ENCODE results near the gene THTPA.
A peak's percentile ranks its signal among the peaks of the same experiment; 100 is the strongest.

Gene THTPA

DNA sequence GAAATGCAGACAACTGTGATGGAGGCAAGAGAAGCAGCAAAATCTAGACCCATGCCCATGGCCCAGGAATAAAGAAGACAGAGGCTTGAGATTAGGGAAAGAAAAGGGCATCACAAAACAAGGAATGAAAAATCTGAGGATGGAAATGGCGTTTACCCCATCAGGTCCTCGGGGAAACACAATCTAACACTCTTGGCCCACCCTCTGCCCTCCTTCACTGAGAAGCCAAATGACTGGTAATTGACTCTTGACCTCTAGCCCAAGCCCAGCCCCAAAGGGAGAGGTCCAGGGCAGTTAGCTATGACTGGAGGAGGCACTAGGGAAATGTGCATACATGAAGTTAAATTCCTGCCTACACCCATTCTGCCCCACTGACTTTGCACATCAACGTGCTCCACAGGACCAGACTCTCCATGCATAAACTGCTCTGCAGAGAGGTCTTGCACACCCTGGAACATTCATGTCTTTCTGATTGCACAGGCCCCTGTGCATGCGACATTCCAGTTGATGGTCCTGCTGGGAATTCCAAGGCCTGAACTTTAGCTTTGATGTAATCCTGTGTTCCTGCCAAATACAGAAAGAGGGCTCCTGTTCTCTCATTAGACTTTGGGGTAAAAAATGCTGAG is 10.2 kb upstream of the THTPA start:
- Histone ChIP-seq H3K4me1 (ENCODE audit: control extremely low read depth in 1 of 4, control insufficient read depth in 4 of 4, insufficient read depth in 4 of 4, low read length in 3 of 4) (peaks cover 0 to 10% (median 5%) of the 10 kb centered on the region in 4 experiments), H3K27me3 (replicated peaks in 2 of 5; ENCODE audit: control insufficient read depth in 4 of 5, insufficient read depth in 5 of 5, low read length in 4 of 5) (peaks cover 0 to 18% (median 10%) of the 10 kb centered on the region in 5 experiments), H3K36me3 (ENCODE audit: control insufficient read depth in 4 of 4, insufficient read depth in 4 of 4, low read length in 3 of 4) (no peaks in the 10 kb centered on the region), H3K27ac (ENCODE audit: insufficient read depth in 1 of 2, low read depth in 1 of 2, low read length in 2 of 2, poor library complexity in 1 of 2, severe bottlenecking in 2 of 2) (no peak overlapping the region), H3K9me3 (ENCODE audit: control extremely low read depth in 1 of 5, control insufficient read depth in 4 of 5, insufficient read depth in 2 of 5, low read depth in 1 of 5, low read length in 4 of 5) (no peaks in the 10 kb centered on the region), H3K4me3 (ENCODE audit: control insufficient read depth in 1 of 7, extremely low read depth in 1 of 7, insufficient read depth in 4 of 7, low read depth in 2 of 7, low read length in 6 of 7) (no peak overlapping the region)
- no peak for DNase-seq
- ChIA-PET CTCF (interaction anchor here (1.5 to 3.3 kb wide), 3 partner anchors 8 to 63 kb away, joined by 4 to 15 read pairs (median 4); no protein-coding TSS in a partner anchor), POLR2A (no interaction called here)
- 97% methylated on average over 4 of the region's 4 CpGs for whole genome bisulfite sequencing (ENCODE audit: insufficient coverage)

DNA sequence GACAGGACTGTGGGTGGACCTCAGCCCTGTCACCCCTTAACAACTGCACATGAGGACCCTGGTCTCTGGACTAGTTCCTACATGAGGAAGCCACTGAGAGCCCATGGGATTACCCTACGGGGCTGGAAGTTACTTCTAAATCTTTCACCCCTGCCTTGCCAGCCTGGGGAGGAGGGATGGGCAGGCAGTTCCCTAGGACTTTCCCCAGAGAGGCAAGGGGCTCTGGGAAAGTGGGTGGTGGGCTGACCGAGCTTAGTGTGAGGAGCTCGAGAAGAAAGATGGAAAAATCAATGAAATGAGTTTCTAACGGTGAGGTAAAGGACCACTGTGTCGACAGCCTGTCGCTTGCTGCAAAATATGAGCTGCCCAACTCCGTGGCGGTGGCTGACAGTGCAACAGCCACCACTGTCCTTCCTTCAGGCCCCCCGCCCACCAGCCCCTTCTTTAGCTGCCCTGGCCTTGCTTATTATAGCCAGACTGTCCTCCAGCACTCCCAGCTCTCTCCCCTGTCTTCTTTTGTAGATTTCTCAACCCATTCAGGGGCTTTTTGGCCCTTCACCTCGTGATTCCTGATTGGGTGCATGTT is 9.5 kb upstream of the THTPA start:
- no peak for DNase-seq
- 97% methylated on average over 8 of the region's 10 CpGs for WGBS (ENCODE audit: insufficient coverage)
- POLR2A ChIA-PET = no interaction called here
- peaks cover 0 to 18% (median 10%) of the 10 kb centered on the region in 5 experiments for H3K27me3 ChIP-seq (replicated peaks in 2 of 5; ENCODE audit: control insufficient read depth in 4 of 5, insufficient read depth in 5 of 5, low read length in 4 of 5)
- H3K36me3 ChIP-seq (ENCODE audit: control insufficient read depth in 4 of 4, insufficient read depth in 4 of 4, low read length in 3 of 4) = no peaks in the 10 kb centered on the region
- H3K9me3 ChIP-seq (ENCODE audit: control extremely low read depth in 1 of 5, control insufficient read depth in 4 of 5, insufficient read depth in 2 of 5, low read depth in 1 of 5, low read length in 4 of 5) = no peaks in the 10 kb centered on the region
- no peak overlapping the region for H3K27ac ChIP-seq (ENCODE audit: insufficient read depth in 1 of 2, low read depth in 1 of 2, low read length in 2 of 2, poor library complexity in 1 of 2, severe bottlenecking in 2 of 2)
- CTCF ChIA-PET = interaction anchor here (1.5 to 4.1 kb wide), 4 partner anchors 9 to 69 kb away, joined by 4 to 23 read pairs (median 10); no protein-coding TSS in a partner anchor
- no peak overlapping the region for H3K4me3 ChIP-seq (ENCODE audit: control insufficient read depth in 1 of 7, extremely low read depth in 1 of 7, insufficient read depth in 4 of 7, low read depth in 2 of 7, low read length in 6 of 7)
- H3K4me1 ChIP-seq (ENCODE audit: control extremely low read depth in 1 of 4, control insufficient read depth in 4 of 4, insufficient read depth in 4 of 4, low read length in 3 of 4) = peaks cover 0 to 13% (median 9%) of the 10 kb centered on the region in 4 experiments

- Histone ChIP-seq H3K4me1 (ENCODE audit: control extremely low read depth in 1 of 4, control insufficient read depth in 4 of 4, insufficient read depth in 4 of 4, low read length in 3 of 4) (peaks cover 0 to 17% (median 11%) of the 10 kb centered on the region in 4 experiments), H3K4me3 (ENCODE audit: control insufficient read depth in 1 of 7, extremely low read depth in 1 of 7, insufficient read depth in 4 of 7, low read depth in 2 of 7, low read length in 6 of 7) (no peak overlapping the region), H3K36me3 (ENCODE audit: control insufficient read depth in 4 of 4, insufficient read depth in 4 of 4, low read length in 3 of 4) (no peaks in the 10 kb centered on the region), H3K9me3 (ENCODE audit: control extremely low read depth in 1 of 5, control insufficient read depth in 4 of 5, insufficient read depth in 2 of 5, low read depth in 1 of 5, low read length in 4 of 5) (no peaks in the 10 kb centered on the region), H3K27me3 (replicated peaks in 2 of 5; ENCODE audit: control insufficient read depth in 4 of 5, insufficient read depth in 5 of 5, low read length in 4 of 5) (peaks cover 0 to 18% (median 10%) of the 10 kb centered on the region in 5 experiments), H3K27ac (ENCODE audit: insufficient read depth in 1 of 2, low read depth in 1 of 2, low read length in 2 of 2, poor library complexity in 1 of 2, severe bottlenecking in 2 of 2) (no peak overlapping the region)
- POLR2A ChIA-PET = no interaction called here
- 94% methylated on average over 2 of the region's 2 CpGs for WGBS (ENCODE audit: insufficient coverage)
- DNase-seq = no peak
- CTCF ChIA-PET = interaction anchor here (2.8 to 4.1 kb wide), 3 partner anchors 11 to 70 kb away, joined by 11 to 23 read pairs (median 15); no protein-coding TSS in a partner anchor
Observed at GRCh38 chr14:23547924-23548323, 8.1 kb upstream of the THTPA start.

DNA sequence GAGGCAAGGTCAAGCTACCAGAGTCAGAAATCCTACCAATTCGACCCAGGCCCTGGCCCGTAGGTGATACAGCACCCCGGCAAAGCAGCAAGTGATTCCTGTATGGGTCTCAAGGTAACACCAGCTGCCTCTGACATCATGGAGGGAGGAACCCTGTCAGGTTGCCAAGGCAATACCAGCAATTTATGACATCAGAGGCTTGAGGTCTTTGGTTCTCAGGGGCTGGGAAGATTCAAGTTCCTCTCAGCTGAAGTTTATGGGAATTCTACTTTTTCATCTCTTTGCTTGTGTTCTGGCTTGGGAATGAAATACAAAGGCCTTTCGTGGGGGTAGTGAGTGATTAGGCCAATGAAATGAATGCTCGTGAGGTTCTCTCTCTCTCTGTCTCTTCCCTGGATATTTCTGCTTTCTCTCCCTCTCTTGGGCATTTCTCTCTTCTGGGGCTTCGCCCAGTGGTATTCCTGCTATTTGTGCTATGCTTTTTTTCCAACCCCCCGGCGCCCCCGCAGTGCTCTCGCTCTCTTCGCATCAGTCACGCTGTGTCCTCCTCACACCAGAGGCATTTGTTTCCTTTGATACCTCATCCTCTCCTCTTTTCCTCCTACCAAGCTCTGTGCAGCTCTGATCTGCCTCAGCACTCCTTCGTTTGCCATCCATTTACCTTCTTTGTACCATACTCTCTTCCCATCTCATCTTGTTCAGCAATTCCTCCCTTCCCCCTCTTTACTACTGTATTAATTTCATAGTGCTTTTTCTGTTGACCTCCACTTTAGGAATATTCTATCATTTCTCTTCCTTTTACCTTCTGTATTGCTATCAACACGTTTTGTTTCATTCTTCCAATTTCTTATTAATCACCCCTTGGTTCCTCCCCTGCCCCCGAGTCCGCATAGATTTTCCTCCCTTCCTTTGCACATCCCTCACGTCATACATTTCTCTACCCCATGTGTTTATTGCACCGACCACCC is 7.4 kb upstream of the THTPA start:
- no peaks in the 10 kb centered on the region for H3K9me3 ChIP-seq (ENCODE audit: control extremely low read depth in 1 of 5, control insufficient read depth in 4 of 5, insufficient read depth in 2 of 5, low read depth in 1 of 5, low read length in 4 of 5)
- 92% methylated on average over 18 of the region's 18 CpGs for WGBS (ENCODE audit: insufficient coverage)
- H3K27me3 ChIP-seq (replicated peaks in 2 of 5; ENCODE audit: control insufficient read depth in 4 of 5, insufficient read depth in 5 of 5, low read length in 4 of 5) = peaks cover 0 to 18% (median 10%) of the 10 kb centered on the region in 5 experiments
- H3K36me3 ChIP-seq (ENCODE audit: control insufficient read depth in 4 of 4, insufficient read depth in 4 of 4, low read length in 3 of 4) = no peaks in the 10 kb centered on the region
- no peak overlapping the region for H3K27ac ChIP-seq (ENCODE audit: insufficient read depth in 1 of 2, low read depth in 1 of 2, low read length in 2 of 2, poor library complexity in 1 of 2, severe bottlenecking in 2 of 2)
- peaks cover 0 to 17% (median 11%) of the 10 kb centered on the region in 4 experiments for H3K4me1 ChIP-seq (ENCODE audit: control extremely low read depth in 1 of 4, control insufficient read depth in 4 of 4, insufficient read depth in 4 of 4, low read length in 3 of 4)
- peak in 1 of 3 donors; percentile 17 for DNase-seq
- POLR2A ChIA-PET = no interaction called here
- H3K4me3 ChIP-seq (ENCODE audit: control insufficient read depth in 1 of 7, extremely low read depth in 1 of 7, insufficient read depth in 4 of 7, low read depth in 2 of 7, low read length in 6 of 7) = no peak overlapping the region
- CTCF ChIA-PET = interaction anchor here (1.0 to 4.1 kb wide), 5 partner anchors 9 to 71 kb away, joined by 4 to 23 read pairs (median 12); no protein-coding TSS in a partner anchor

DNA sequence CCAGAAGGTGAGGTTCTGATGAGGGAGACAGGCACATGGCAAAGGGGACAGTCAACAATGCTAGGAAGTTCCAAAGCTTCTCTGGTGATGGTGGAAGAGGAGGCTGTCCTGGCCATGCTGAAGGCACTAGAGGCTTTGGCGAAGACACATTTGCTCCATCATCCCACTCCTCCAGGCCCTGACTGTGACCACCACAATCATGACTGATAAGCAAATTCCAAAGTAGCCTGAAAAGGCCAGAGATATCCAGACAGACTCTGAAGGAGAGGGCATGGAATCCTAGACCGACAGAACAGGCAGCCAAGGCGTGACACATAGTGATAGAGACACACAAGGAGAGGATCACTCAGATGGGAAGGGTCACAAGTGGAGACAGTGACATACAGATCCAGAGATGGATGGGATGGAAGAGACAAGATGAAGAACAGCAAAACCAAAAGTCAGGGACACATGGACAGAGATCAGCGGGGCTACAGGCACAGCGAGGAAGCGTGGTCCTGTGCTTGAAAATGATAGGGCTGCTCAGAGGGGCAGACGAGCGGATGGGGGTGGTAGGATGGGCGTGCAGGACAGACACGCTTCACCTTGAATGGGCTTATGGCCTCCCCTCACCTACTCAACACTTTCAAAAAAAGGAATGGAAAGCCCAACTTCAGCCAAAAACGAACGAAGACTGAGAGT is 5.8 kb upstream of the THTPA start:
- Histone ChIP-seq H3K9me3 (ENCODE audit: control extremely low read depth in 1 of 5, control insufficient read depth in 4 of 5, insufficient read depth in 2 of 5, low read depth in 1 of 5, low read length in 4 of 5) (no peaks in the 10 kb centered on the region), H3K27me3 (replicated peaks in 2 of 5; ENCODE audit: control insufficient read depth in 4 of 5, insufficient read depth in 5 of 5, low read length in 4 of 5) (peaks cover 0 to 18% (median 10%) of the 10 kb centered on the region in 5 experiments), H3K36me3 (ENCODE audit: control insufficient read depth in 4 of 4, insufficient read depth in 4 of 4, low read length in 3 of 4) (no peaks in the 10 kb centered on the region), H3K27ac (ENCODE audit: insufficient read depth in 1 of 2, low read depth in 1 of 2, low read length in 2 of 2, poor library complexity in 1 of 2, severe bottlenecking in 2 of 2) (no peak overlapping the region), H3K4me3 (ENCODE audit: control insufficient read depth in 1 of 7, extremely low read depth in 1 of 7, insufficient read depth in 4 of 7, low read depth in 2 of 7, low read length in 6 of 7) (peak overlapping the region; percentile 52 to 91 (median 78)), H3K4me1 (ENCODE audit: control extremely low read depth in 1 of 4, control insufficient read depth in 4 of 4, insufficient read depth in 4 of 4, low read length in 3 of 4) (peaks cover 0 to 19% (median 14%) of the 10 kb centered on the region in 4 experiments)
- DNase-seq = no peak
- CTCF ChIA-PET = interaction anchor here (0.8 to 4.1 kb wide), 6 partner anchors 9 to 275 kb away, joined by 3 to 23 read pairs (median 12); no protein-coding TSS in a partner anchor
- WGBS (ENCODE audit: insufficient coverage) = 51% methylated on average over 7 of the region's 12 CpGs
- POLR2A ChIA-PET = no interaction called here

GRCh38 chr14:23550812-23551265 is 5.2 kb upstream of the THTPA start:
- H3K4me3 ChIP-seq (ENCODE audit: control insufficient read depth in 1 of 7, extremely low read depth in 1 of 7, insufficient read depth in 4 of 7, low read depth in 2 of 7, low read length in 6 of 7) = peak overlapping the region; percentile 52 to 91 (median 78)
- POLR2A ChIA-PET = no interaction called here
- DNase-seq = no peak
- peak overlapping the region in 1 of 2 experiments; percentile 34 for H3K27ac ChIP-seq (ENCODE audit: insufficient read depth in 1 of 2, low read depth in 1 of 2, low read length in 2 of 2, poor library complexity in 1 of 2, severe bottlenecking in 2 of 2)
- H3K9me3 ChIP-seq (ENCODE audit: control extremely low read depth in 1 of 5, control insufficient read depth in 4 of 5, insufficient read depth in 2 of 5, low read depth in 1 of 5, low read length in 4 of 5) = no peaks in the 10 kb centered on the region
- CTCF ChIA-PET = interaction anchor here (0.7 to 2.1 kb wide), 3 partner anchors 10 to 71 kb away, joined by 3 to 15 read pairs (median 3); no protein-coding TSS in a partner anchor
- 1% methylated on average over 24 of the region's 37 CpGs for WGBS (ENCODE audit: insufficient coverage)
- H3K4me1 ChIP-seq (ENCODE audit: control extremely low read depth in 1 of 4, control insufficient read depth in 4 of 4, insufficient read depth in 4 of 4, low read length in 3 of 4) = peaks cover 0 to 23% (median 16%) of the 10 kb centered on the region in 4 experiments
- H3K36me3 ChIP-seq (ENCODE audit: control insufficient read depth in 4 of 4, insufficient read depth in 4 of 4, low read length in 3 of 4) = no peaks in the 10 kb centered on the region
- peaks cover 0 to 18% (median 10%) of the 10 kb centered on the region in 5 experiments for H3K27me3 ChIP-seq (replicated peaks in 2 of 5; ENCODE audit: control insufficient read depth in 4 of 5, insufficient read depth in 5 of 5, low read length in 4 of 5)

Data from common myeloid progenitor, CD34-positive (primary cell).